Activated naive CD8-positive, alpha-beta T cell (primary cell): ENCODE data around the gene MAP3K2.
A peak's percentile ranks its signal among the peaks of the same experiment; 100 is the strongest.

Experiments
- H3K27ac Mint-ChIP-seq: one replicate; pipeline ENCODE4 v1.8.0; 2021; ENCODE audit warnings: mixed read lengths
- H3K27me3 Mint-ChIP-seq: one replicate; pipeline ENCODE4 v1.8.0; 2021; ENCODE audit warnings: mixed read lengths
- H3K36me3 Mint-ChIP-seq: one replicate; pipeline ENCODE4 v1.8.0; 2021; ENCODE audit warnings: mixed read lengths
- H3K4me1 Mint-ChIP-seq: one replicate; pipeline ENCODE4 v1.8.0; 2021; ENCODE audit warnings: low read depth, mixed read lengths
- H3K4me3 Mint-ChIP-seq: one replicate; pipeline ENCODE4 v1.8.0; 2021; ENCODE audit warnings: mild to moderate bottlenecking, mixed read lengths
- H3K9me3 Mint-ChIP-seq: one replicate; pipeline ENCODE4 v1.8.0; 2021; ENCODE audit warnings: low read depth, mixed read lengths

MAP3K2 gene

DNA sequence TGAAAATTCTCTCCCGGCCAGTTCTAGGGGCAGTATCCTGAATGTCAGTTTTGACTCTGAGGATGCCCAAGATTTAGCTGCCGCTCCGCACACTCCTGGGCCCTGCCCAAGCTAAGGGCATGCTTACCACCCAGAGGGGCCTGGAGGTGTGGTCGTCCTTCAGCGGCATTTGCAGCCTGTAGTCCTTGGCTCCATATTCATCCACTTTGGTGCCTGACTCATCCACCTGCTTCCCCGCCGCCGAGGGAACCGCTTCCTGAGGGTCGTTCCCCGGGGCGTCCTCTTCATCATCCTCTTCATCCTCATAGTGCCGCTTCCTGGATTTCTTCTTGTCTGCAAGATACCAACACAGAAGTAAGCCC, 94.4 kb downstream of the MAP3K2 start:
- Mint-ChIP-seq H3K9me3 (no peaks in the 10 kb centered on the region), H3K4me1 (peaks cover 37% of the 10 kb centered on the region), H3K4me3 (peak overlapping the region; percentile 100), H3K27me3 (no peaks in the 10 kb centered on the region), H3K27ac (peak overlapping the region; percentile 99), H3K36me3 (peaks cover 14% of the 10 kb centered on the region)

DNA sequence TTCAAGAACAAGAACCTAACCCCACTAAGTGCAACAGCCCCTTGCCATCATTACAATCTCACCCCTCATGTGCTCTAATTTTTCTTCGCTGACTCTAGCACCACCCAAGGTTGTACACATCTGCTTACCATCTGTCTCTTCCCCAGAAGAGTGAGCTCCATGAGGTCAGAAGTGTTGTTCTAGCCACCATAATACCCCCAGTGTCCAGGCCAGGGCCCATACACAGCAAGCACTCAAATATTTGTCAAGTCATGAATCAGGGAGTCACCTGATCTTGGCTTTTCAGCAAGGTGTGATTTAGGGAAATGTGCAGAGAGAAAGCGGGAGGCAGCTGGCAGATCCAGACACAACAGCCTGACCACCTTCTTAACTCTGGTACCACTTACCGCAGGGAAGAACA, 99.5 kb downstream of the MAP3K2 start:
- Mint-ChIP-seq H3K4me1 (peaks cover 41% of the 10 kb centered on the region), H3K27ac (no peak overlapping the region), H3K27me3 (no peaks in the 10 kb centered on the region), H3K4me3 (no peak overlapping the region), H3K36me3 (peaks cover 39% of the 10 kb centered on the region), H3K9me3 (no peaks in the 10 kb centered on the region)

DNA sequence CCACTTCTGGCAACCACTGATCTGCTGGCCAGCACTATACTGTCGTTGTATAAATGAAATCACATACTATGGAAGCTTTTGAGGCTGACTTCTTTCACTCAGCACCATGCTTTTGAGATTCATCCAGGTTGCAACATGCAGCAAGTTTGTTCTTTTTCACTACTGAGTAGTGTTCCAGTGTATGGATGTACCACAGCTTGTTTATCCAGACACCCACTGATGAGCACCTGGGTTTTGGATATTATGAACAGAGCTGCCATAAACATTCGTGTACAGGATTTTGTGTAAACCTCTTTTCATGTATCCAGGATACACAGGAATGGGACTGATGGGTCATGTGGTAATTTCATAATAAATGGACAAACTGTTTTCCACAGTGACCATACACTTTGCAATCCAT, 104.5 kb downstream of the MAP3K2 start:
- peaks cover 28% of the 10 kb centered on the region for H3K4me1 Mint-ChIP-seq
- H3K27me3 Mint-ChIP-seq: no peaks in the 10 kb centered on the region
- no peaks in the 10 kb centered on the region for H3K9me3 Mint-ChIP-seq
- no peak overlapping the region for H3K27ac Mint-ChIP-seq
- peaks cover 26% of the 10 kb centered on the region for H3K36me3 Mint-ChIP-seq
- H3K4me3 Mint-ChIP-seq: no peak overlapping the region

DNA sequence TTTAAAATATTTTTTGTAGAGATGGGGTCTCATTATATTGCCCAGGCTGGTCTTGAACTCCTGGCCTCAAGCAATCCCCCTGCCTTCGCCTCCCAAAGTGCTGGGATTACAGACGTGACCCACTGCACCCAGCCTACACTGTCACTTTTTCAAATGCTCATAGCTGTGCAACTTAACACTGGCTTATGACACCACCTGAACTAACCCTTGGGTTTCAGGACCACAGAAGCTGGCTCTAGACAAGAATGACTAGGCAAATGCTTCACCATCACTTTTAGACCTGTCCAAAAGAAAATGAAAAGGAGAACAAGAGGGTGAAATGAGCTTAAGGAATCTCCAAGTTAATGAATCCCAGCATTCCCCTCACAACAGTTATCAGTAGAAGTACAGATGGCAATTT, 107.1 kb downstream of the MAP3K2 start:
- peaks cover 17% of the 10 kb centered on the region for H3K36me3 Mint-ChIP-seq
- H3K4me1 Mint-ChIP-seq: peaks cover 30% of the 10 kb centered on the region
- H3K27ac Mint-ChIP-seq: peak overlapping the region; percentile 16
- H3K9me3 Mint-ChIP-seq: no peaks in the 10 kb centered on the region
- no peak overlapping the region for H3K4me3 Mint-ChIP-seq
- no peaks in the 10 kb centered on the region for H3K27me3 Mint-ChIP-seq

DNA sequence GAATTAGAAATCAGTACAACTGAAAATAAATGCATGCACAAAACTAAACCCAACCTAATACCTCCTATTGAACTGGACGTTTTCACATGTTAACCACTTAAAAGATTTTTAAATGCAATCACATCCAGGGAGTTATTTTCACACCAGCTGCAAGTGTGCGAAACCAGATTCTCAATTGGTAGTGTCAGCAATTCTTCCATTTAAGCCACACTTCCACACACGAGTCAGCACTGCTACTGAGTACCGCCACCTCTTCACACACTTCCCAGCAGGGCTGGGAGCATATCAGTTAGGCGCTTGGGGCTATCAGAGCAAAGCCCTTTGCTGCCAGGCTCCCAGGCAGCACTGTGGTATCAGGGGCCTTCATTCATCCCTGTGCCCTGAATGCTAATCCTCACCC, 108.0 kb downstream of the MAP3K2 start:
- H3K27ac Mint-ChIP-seq: no peak overlapping the region
- H3K4me1 Mint-ChIP-seq: peaks cover 31% of the 10 kb centered on the region
- no peaks in the 10 kb centered on the region for H3K27me3 Mint-ChIP-seq
- peaks cover 15% of the 10 kb centered on the region for H3K36me3 Mint-ChIP-seq
- no peak overlapping the region for H3K4me3 Mint-ChIP-seq
- no peaks in the 10 kb centered on the region for H3K9me3 Mint-ChIP-seq

DNA sequence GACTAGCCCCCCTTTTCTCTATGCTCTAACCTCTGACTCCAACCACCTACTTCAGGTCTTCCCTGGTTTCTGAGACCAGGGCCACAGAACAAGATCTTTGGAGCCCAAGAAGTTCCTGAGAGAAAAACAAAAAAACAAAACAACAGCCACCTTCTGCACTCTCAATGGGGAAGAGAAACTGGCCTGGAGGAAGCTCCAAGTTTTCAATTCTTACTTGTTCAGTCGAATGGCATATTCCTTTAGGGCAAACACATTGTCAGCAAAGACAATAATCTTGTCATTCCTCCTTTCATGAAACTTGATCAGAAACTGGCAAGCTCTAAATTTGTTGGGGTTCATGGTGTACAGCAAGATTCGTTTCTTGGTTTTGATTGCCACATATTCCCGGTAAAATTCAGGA, 108.8 kb downstream of the MAP3K2 start:
- H3K4me3 Mint-ChIP-seq: no peak overlapping the region
- H3K27me3 Mint-ChIP-seq: no peaks in the 10 kb centered on the region
- H3K27ac Mint-ChIP-seq: no peak overlapping the region
- H3K9me3 Mint-ChIP-seq: no peaks in the 10 kb centered on the region
- peaks cover 27% of the 10 kb centered on the region for H3K4me1 Mint-ChIP-seq
- H3K36me3 Mint-ChIP-seq: peaks cover 8% of the 10 kb centered on the region

DNA sequence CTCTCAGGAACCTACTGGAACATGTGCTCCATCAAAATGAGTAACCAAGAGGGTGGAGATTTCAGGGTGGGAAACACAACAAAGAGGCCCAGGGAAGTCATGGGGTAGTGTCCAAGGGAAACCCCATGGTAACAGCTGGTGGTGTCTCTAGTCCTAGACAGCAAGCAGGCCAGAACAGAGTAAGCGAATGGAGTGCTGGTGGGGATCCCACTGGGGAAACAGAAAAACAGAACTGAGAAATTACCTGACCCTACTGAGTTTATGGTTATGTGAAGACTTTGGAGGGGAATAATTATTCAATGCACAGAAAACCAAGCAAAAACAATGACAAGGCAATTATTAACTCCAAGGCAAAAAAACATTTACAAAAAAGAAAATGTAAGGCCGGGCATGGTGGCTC, 110.7 kb downstream of the MAP3K2 start:
- H3K36me3 Mint-ChIP-seq: peaks cover 7% of the 10 kb centered on the region
- no peaks in the 10 kb centered on the region for H3K9me3 Mint-ChIP-seq
- no peak overlapping the region for H3K4me3 Mint-ChIP-seq
- no peaks in the 10 kb centered on the region for H3K27me3 Mint-ChIP-seq
- peaks cover 12% of the 10 kb centered on the region for H3K4me1 Mint-ChIP-seq
- no peak overlapping the region for H3K27ac Mint-ChIP-seq

DNA sequence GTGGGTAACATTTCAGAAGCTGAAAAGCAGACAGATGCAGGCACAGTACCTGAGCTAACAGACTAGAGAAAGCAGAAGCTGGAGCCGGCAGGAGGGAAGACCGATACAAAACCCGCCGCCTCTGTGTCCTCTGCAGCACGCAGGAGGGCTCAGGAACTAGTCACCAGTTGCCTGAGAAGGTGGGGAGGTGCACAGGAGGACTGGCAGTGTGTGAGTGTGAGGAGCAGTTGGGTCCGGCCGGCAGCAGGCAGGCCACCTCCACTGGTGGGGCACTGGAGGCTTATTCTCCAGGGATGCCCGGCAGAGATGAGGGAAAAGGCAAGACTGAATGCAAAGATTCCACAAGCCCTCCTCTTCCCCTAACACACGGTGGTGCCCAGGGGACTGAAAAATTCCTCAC, 112.0 kb downstream of the MAP3K2 start:
- Mint-ChIP-seq H3K27ac (no peak overlapping the region), H3K36me3 (peaks cover 9% of the 10 kb centered on the region), H3K4me3 (no peak overlapping the region), H3K9me3 (no peaks in the 10 kb centered on the region), H3K27me3 (no peaks in the 10 kb centered on the region), H3K4me1 (peaks cover 6% of the 10 kb centered on the region)

DNA sequence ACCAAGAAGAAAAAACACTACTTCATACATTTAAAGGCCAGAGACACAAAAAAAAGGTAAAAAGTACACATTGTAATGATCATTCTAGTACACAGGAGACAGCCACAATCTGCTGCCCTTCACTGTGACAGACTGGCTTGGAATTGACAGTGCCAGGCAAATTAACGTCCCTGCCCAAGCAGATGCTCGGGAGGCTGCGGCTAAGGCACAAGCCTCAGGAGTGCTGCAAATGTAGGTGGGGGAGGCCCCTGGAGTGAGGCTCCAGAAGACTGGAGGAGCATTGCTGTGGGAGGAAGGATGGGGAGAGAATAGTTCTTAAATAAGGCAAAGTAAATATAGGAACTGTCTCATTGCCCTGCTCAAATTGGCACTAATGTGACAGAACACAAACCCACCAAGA, 112.4 kb downstream of the MAP3K2 start:
- Mint-ChIP-seq H3K9me3 (no peaks in the 10 kb centered on the region), H3K36me3 (peaks cover 11% of the 10 kb centered on the region), H3K27me3 (no peaks in the 10 kb centered on the region), H3K4me3 (no peak overlapping the region), H3K27ac (no peak overlapping the region), H3K4me1 (peaks cover 6% of the 10 kb centered on the region)

DNA sequence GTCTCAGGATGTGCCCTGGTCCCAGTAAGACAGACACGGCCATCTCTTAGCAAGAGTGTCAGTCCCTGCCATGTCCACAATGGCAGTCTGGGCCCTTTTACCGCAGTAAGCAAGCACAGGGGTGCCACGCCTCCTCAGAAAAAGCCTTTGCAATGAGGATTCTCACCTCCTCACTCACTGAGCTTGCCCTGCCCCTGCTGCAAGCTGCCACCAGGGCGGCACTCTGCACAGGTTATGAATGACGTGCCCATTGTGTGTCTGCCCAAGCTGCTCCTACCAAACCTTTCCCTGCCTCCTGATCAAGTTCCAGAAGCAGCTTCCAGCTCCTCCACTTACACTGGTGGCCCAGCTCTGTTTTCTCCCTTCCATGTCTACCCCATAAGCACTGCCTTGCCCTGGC, 117.1 kb downstream of the MAP3K2 start:
- Mint-ChIP-seq H3K36me3 (peaks cover 24% of the 10 kb centered on the region), H3K9me3 (no peaks in the 10 kb centered on the region), H3K27me3 (no peaks in the 10 kb centered on the region), H3K27ac (no peak overlapping the region), H3K4me3 (no peak overlapping the region), H3K4me1 (peaks cover 2% of the 10 kb centered on the region)

DNA sequence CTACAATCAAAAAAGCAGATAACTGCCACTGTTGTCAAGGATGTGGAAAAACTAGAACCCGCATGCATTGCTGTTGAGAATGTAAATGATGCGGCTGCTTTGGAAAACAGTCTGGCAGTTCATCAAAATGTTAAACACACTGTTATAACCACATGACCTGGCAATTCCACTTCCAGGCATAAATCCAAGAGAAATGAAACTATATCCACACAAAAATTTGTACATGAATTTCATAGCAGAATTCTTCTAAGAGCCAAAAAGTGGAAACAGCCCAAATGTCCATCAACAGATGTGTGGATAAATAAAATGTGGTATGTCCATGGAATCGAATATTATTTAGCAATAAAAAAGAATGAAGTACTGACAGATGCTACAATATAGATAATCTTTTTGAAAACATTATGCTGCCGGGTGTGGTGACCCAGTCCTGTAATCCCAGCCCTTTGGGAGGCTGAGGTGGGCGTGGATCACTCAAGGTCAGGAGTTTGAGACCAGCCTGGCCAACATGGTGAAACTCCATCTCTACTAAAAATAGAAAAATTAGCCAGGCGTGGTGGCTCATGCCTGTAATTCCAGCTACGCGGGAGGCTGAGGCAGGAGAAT, 125.9 kb downstream of the MAP3K2 start:
- H3K27me3 Mint-ChIP-seq: no peaks in the 10 kb centered on the region
- peaks cover 24% of the 10 kb centered on the region for H3K36me3 Mint-ChIP-seq
- no peak overlapping the region for H3K4me3 Mint-ChIP-seq
- no peaks in the 10 kb centered on the region for H3K9me3 Mint-ChIP-seq
- no peaks in the 10 kb centered on the region for H3K4me1 Mint-ChIP-seq
- no peak overlapping the region for H3K27ac Mint-ChIP-seq

DNA sequence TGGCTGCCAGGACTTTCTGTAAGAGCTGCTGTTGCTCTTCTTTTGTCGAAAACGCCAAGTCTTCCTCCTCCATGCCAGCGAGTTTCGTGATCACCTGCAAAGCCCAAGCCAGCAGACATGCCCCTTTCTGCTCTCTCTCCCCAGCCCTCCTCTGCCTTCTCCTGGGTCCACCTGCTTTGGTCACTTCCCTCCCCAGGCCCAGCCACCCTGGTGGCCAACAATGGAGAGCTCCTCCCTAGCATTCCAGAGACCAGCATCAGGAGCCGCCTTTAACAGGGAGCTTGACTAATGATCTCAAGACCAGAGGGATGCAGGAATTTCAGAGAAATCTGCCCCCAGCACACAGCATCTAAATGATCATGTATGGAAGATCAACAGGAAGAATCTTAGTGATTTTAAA, 128.4 kb downstream of the MAP3K2 start:
- no peak overlapping the region for H3K4me3 Mint-ChIP-seq
- H3K9me3 Mint-ChIP-seq: no peaks in the 10 kb centered on the region
- no peaks in the 10 kb centered on the region for H3K27me3 Mint-ChIP-seq
- no peak overlapping the region for H3K27ac Mint-ChIP-seq
- peaks cover 20% of the 10 kb centered on the region for H3K36me3 Mint-ChIP-seq
- peaks cover 6% of the 10 kb centered on the region for H3K4me1 Mint-ChIP-seq

DNA sequence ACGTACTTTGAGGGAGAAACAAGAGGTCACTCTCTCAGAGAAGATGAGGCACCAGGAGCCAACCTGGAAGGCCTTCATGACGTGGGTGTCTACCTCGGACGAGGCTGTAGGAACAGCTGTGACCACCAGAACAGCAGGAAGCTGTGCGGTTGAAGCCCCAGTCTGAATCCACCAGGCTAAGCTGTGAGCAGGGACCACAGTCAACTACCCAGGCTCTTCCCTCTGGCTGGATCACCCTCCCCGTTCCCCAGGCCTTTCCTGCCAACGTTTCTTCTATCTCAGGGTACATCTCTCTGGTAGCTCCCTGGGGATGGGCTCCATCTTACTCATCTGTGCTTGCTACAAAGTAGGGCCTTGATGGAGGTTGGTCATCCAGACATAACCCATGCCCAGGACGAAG, 130.9 kb downstream of the MAP3K2 start:
- no peak overlapping the region for H3K4me3 Mint-ChIP-seq
- peaks cover 6% of the 10 kb centered on the region for H3K4me1 Mint-ChIP-seq
- peak overlapping the region; percentile 50 for H3K27ac Mint-ChIP-seq
- peaks cover 14% of the 10 kb centered on the region for H3K36me3 Mint-ChIP-seq
- no peaks in the 10 kb centered on the region for H3K27me3 Mint-ChIP-seq
- no peaks in the 10 kb centered on the region for H3K9me3 Mint-ChIP-seq

DNA sequence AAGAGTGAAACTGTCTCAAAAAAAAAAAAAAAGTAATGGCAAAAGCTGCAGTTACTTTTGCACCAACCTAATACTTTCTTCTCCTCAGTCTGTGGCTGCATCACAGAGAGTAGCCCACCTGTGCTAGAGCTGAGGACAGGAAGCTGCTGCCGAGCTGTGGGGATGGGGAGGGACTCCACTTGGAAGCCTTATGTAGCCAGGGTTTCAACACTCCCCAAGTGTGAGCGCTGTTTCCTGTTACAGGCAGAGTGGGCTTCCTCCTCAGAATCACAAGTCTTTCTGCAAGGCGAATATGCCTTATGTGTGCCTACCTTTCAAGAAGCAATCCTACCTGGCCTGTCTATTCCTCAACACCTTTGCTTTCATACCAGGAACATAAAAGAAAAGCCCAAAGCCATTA, 131.4 kb downstream of the MAP3K2 start:
- Mint-ChIP-seq H3K27ac (no peak overlapping the region), H3K36me3 (peaks cover 15% of the 10 kb centered on the region), H3K4me1 (peaks cover 6% of the 10 kb centered on the region), H3K9me3 (no peaks in the 10 kb centered on the region), H3K4me3 (no peak overlapping the region), H3K27me3 (no peaks in the 10 kb centered on the region)

DNA sequence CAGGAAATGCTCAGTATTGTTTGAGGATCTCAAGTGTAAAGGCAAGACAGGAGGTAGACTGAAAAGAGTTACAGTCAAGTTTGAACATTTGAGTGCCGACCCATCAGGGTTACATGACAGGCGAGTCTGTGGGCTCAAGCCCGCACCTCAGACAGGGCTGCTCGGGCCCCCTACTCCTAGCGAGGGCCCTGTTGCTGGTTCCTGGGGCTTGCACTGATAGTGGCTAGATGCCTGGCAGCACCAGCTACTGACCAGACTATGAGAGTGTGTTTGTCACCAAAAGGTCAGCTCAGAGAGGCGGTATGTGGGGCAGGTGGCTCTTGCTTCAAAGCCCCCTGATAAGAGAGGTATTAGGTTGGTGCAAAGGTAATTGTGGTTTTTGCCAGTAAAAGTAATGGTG, 132.1 kb downstream of the MAP3K2 start:
- peaks cover 6% of the 10 kb centered on the region for H3K4me1 Mint-ChIP-seq
- no peak overlapping the region for H3K27ac Mint-ChIP-seq
- no peaks in the 10 kb centered on the region for H3K9me3 Mint-ChIP-seq
- peaks cover 18% of the 10 kb centered on the region for H3K36me3 Mint-ChIP-seq
- no peak overlapping the region for H3K4me3 Mint-ChIP-seq
- no peaks in the 10 kb centered on the region for H3K27me3 Mint-ChIP-seq

DNA sequence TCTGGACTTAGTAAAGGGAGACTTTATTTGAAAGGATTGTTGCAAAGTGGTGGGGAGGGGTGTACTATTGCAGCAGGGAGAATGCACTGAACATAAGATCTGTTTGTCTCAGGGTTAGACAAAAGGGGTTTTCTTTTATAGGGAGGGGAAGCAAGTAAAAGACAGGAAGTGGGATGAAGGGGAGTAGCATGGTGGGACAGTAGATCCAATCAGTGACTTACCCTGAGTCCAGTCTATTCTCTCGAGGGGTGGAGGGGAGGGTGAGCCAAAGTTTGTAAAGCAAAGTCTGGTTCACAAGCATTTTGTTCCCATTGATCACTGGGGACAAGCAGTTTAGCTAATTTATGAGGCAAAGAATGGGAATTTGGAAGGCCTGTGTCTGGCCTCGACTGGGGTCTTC, 132.6 kb downstream of the MAP3K2 start:
- Mint-ChIP-seq H3K4me3 (no peak overlapping the region), H3K9me3 (no peaks in the 10 kb centered on the region), H3K4me1 (peaks cover 6% of the 10 kb centered on the region), H3K27me3 (no peaks in the 10 kb centered on the region), H3K36me3 (peaks cover 20% of the 10 kb centered on the region), H3K27ac (no peak overlapping the region)
